Erythroblast (primary cell): ENCODE results near the gene TRAPPC5.

ENCODE experiments used
- DNase-seq, 2 experiments: peaks; one replicate each; lab custom pipeline; 2025; lab: John Stamatoyannopoulos, UW
- GATA1 ChIP-seq: IDR thresholded peaks from 2 replicates; pipeline ENCODE4 v1.6.1; 2011; ENCODE audit warnings: low read depth, mild to moderate bottlenecking, control low read depth, low read length, moderate library complexity
- POLR2A ChIP-seq: IDR thresholded peaks from 2 replicates; pipeline ENCODE4 v1.6.1; 2011; ENCODE audit warnings: mild to moderate bottlenecking, low read length

The TRAPPC5 gene

GRCh38 chr19:7674010-7675005 lies 6.3 kb upstream of the TRAPPC5 start:
- no peak for TF ChIP-seq POLR2A
- TF ChIP-seq GATA1 = no peak
- peak; percentile 67 to 72 for DNase-seq

GRCh38 chr19:7676376-7676775 lies 4.3 kb upstream of the TRAPPC5 start:
- no peak for DNase-seq
- TF ChIP-seq GATA1 (no peak), POLR2A (no peak)

GRCh38 chr19:7676854-7677253 lies 3.8 kb upstream of the TRAPPC5 start, which contains the start of gene MCEMP1:
Gene MCEMP1, plus strand, starts transcription at chr19:7677090. Its CDS starts 31 bp downstream, at chr19:7677121.
- DNase-seq = no peak
- TF ChIP-seq POLR2A = no peak
- TF ChIP-seq GATA1 = no peak

GRCh38 chr19:7677669-7678311 lies 2.8 kb upstream of the TRAPPC5 start:
- peak in 1 of 2 experiments; percentile 20 for DNase-seq
- no peak for TF ChIP-seq POLR2A
- no peak for TF ChIP-seq GATA1

GRCh38 chr19:7678971-7679751 lies 1.5 kb upstream of the TRAPPC5 start:
- DNase-seq = peak; percentile 74
- no peak for TF ChIP-seq GATA1

GRCh38 chr19:7679771-7680605 lies 645 bp upstream of the TRAPPC5 start:
- no peak for DNase-seq
- TF ChIP-seq GATA1 (no peak), POLR2A (no peak)

- peak; percentile 84 to 85 for DNase-seq
- TF ChIP-seq GATA1 (no peak), POLR2A (no peak)
Measured at GRCh38 chr19:7681340-7682174, 924 bp downstream of the TRAPPC5 start.

- no peak for TF ChIP-seq GATA1
- no peak for TF ChIP-seq POLR2A
- no peak for DNase-seq
Measured at GRCh38 chr19:7682175-7682855, 1.7 kb downstream of the TRAPPC5 start.

- no peak for DNase-seq
- TF ChIP-seq GATA1 (no peak), POLR2A (no peak)
Measured at GRCh38 chr19:7685546-7686445, 5.2 kb downstream of the TRAPPC5 start.

GRCh38 chr19:7687177-7687576 lies 6.5 kb downstream of the TRAPPC5 start:
- no peak for DNase-seq
- no peak for TF ChIP-seq POLR2A
- no peak for TF ChIP-seq GATA1
